HG03354 (cell line): ENCODE results near the gene PTPRQ.

Experiments used
- ATAC-seq: cut with Tn5 transposase; IDR thresholded peaks from one replicate; pipeline ENCODE4 v1.9.1; 2021; ENCODE audit warnings: mild to moderate bottlenecking; ENCODE audit not compliant: unreplicated experiment, poor library complexity, severe bottlenecking

PTPRQ gene, protein sequence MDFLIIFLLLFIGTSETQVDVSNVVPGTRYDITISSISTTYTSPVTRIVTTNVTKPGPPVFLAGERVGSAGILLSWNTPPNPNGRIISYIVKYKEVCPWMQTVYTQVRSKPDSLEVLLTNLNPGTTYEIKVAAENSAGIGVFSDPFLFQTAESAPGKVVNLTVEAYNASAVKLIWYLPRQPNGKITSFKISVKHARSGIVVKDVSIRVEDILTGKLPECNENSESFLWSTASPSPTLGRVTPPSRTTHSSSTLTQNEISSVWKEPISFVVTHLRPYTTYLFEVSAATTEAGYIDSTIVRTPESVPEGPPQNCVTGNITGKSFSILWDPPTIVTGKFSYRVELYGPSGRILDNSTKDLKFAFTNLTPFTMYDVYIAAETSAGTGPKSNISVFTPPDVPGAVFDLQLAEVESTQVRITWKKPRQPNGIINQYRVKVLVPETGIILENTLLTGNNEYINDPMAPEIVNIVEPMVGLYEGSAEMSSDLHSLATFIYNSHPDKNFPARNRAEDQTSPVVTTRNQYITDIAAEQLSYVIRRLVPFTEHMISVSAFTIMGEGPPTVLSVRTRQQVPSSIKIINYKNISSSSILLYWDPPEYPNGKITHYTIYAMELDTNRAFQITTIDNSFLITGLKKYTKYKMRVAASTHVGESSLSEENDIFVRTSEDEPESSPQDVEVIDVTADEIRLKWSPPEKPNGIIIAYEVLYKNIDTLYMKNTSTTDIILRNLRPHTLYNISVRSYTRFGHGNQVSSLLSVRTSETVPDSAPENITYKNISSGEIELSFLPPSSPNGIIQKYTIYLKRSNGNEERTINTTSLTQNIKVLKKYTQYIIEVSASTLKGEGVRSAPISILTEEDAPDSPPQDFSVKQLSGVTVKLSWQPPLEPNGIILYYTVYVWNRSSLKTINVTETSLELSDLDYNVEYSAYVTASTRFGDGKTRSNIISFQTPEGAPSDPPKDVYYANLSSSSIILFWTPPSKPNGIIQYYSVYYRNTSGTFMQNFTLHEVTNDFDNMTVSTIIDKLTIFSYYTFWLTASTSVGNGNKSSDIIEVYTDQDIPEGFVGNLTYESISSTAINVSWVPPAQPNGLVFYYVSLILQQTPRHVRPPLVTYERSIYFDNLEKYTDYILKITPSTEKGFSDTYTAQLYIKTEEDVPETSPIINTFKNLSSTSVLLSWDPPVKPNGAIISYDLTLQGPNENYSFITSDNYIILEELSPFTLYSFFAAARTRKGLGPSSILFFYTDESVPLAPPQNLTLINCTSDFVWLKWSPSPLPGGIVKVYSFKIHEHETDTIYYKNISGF (N-terminal part only)

DNA sequence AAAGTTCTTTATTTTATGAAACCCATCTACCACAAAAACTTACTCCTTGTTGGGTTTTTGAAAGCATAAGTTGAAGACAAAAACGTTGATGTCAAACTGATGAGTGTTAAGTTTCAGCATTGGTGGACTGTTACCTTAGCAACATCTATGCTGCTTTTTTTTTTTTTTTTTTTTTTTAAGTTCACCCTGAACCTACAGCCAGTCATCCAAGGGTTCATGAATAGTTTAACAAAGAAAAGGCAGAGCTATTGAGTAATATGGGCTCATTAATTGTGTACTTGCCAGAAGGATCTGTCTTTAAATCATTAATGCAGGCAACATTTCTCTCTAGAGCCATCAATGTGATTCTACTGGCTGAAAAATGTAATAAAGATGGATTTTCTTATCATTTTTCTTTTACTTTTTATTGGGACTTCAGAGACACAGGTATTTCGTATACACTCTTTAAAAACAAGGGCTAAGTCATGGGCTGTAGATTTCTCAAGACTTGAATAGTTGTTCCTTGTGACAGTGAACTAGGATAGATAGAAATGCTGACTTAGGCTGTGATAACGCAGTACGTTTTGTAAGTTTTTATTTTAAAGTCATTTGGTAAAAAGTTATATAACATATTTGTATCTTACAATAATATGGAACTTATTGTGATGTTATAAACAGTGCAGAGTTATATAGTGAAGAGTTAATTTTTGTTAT lies at the start of gene PTPRQ:
TSS of gene PTPRQ (plus strand) at position 262 of the 693 bp plus-strand sequence. CDS start at position 373, 111 bp downstream.
- ATAC-seq = no peak

DNA sequence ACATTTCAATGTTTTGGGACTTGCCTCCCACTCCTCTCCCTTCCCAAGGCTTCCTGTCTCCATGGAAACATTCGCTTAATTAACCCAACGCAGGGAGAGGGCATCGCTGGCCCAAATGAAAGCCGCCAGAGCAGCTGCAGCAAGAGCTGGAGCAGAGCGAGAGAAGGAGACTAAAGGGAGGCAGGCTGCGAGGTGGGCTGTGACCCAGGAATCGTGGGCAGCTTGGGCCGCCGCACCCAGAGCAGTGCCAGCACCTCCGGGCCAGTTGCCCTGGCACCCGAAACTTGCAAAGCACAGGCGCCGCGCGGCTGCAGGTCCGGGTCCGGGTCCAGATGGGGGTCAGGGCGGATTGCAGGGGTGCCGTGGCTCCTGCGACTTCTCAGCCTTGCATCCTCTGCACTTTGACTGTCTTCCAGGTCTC lies 43.5 kb upstream of the PTPRQ start:
- no peak for ATAC-seq

DNA sequence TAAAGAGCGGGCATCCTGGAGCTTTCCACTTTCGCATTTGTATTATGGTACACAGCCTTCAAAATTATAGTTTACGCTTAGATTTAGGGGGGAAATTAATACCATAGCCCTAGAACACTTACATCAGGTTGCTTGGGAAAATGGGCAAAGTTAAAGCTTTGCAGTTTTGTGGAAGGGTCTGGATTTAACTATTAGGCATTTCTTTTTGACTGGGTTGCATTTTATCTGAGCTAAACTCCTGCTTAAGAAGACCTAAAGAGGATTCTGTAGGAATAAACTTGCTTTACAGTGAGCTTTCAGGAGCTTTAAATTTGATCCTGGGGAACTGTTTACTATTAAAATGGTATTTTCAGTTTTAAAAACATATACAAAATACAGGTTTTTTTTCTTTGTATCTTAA lies 42.8 kb upstream of the PTPRQ start:
- ATAC-seq = no peak

DNA sequence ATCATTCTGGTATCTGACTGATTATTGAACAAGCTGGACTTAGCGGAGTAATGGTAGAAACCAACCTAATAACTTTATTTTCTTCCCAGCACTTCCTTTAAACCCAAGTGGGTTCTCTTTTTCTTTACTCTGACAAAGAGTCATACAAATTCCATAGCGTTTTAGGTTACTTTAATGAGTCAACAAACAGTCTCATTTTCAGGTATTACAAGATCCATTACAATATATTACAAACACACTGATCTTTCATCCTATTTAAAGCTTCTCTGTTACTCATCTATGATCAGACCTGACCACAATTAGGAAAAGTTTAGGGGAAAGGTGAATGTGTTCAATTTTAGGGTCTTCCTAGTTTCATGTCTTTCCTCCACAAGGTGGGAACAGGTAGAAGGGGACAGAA lies 39.4 kb upstream of the PTPRQ start:
- ATAC-seq = no peak

- ATAC-seq = no peak
Measured at GRCh38 chr12:80406253-80406652, 37.8 kb upstream of the PTPRQ start.

- ATAC-seq = peak; percentile 35
Measured at GRCh38 chr12:80411787-80412186, 32.2 kb upstream of the PTPRQ start.

- peak; percentile 85 for ATAC-seq
Measured at GRCh38 chr12:80412343-80412953, 31.6 kb upstream of the PTPRQ start.

GRCh38 chr12:80413462-80413861 lies 30.6 kb upstream of the PTPRQ start:
- ATAC-seq = no peak

- ATAC-seq = no peak
Measured at GRCh38 chr12:80415466-80415865, 28.6 kb upstream of the PTPRQ start.

DNA sequence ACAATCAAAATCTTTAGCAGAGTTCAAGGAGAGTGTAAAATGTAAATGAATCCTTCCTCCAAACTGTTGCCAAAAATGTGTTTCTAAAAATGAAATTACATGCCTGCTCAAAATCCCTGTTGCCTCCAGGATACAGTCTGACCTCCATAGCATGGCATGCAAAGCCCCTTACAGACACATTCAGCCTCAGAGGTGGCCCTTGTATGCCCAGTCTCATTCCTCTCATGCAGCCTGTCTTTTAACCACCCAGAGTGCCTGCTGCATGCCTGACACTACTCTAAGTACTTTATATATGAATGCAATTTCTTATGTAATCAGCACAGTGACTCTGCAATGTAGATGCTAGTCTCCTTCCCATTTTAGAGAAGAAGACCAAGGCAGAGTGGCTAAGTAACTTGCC lies 24.4 kb upstream of the PTPRQ start:
- no peak for ATAC-seq

- ATAC-seq = no peak
Measured at GRCh38 chr12:80420075-80420474, 24.0 kb upstream of the PTPRQ start.

DNA sequence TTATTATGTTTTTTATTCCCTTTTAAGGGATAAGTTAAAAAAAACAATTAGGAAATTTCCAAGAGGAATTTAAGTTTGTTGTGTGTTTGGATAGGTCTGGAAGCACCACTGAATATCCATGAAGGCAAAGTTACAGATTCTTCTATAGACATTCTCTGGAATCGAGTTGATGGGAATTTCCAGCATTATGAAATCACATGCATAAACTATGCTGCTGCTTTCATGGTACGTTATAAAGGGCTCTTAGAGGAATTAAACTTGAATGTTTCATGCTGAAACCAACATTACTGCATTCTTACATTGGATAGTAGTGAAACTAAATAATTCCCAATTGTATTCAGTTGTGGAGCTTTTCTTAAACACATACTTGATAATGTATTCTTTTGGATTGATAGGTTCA lies 21.5 kb upstream of the PTPRQ start:
- ATAC-seq = no peak

- no peak for ATAC-seq
Measured at GRCh38 chr12:80432061-80432460, 12.0 kb upstream of the PTPRQ start.

DNA sequence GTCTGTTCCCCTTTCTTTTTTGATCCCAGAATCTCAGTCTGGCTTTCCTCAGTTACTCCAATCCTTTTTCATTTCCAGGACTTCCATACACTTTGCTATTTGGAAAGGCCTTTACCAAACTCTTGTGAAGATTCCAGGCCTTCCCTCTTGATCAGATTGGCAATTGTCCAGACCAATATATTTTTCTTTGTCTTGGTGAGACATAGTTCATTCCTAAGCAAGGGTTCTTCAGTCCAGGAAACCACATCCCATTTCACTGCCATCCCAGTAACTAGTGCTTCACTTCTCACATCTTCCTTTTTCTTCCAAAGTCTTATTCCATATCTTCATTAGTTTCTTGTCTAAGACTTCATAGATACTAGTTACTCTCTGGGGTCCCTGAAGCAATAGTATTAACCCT lies 2.1 kb upstream of the PTPRQ start:
- no peak for ATAC-seq

- ATAC-seq = no peak
Measured at GRCh38 chr12:80442426-80443222, 1.4 kb upstream of the PTPRQ start.

GRCh38 chr12:80445083-80445793 lies 1.2 kb downstream of the PTPRQ start:
- ATAC-seq = no peak

DNA sequence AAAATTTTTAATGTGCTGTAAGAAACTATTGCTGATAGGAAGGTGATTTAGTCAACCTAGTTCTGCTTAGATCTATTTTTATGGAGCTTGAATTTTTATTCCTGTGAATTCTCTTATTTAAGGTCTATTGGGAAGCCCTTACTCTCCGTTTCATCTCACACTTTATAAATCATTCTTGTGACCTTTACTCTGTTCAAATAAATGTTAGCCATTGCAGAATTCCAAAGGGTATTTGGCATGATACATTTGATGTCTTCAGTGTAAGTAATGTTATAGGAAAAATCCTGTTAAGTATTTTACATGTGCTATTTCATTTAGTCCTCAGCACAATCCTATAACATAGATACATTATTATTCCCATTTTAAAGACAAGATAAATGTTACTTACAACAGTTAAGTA lies 12.5 kb downstream of the PTPRQ start:
- ATAC-seq = no peak

DNA sequence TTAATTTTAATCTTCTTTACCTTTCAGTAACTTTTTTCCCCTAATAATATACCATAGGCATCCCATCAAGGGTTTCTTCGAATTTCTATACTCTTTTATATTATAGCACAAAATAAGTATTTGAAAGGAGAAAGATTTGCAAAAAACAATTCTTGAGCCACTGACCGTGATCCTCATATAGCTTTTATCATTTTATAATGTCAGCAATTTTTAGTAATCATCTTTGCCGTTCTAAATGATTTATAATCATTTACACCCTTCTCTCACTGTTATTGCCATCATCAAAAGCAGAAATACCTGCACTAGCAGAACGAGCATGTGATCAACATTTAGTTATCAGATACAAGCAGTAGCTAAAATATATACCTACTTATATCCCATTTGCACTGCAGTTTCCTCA lies 16.9 kb downstream of the PTPRQ start:
- ATAC-seq = no peak
